ENCODE data around the gene CCDC171. TPM values are rescaled to one million over a fixed set of nuclear protein-coding genes. Genes with fewer than 3 reads are reported as not detected.

The CCDC171 gene
- total RNA-seq = 1 to 10 TPM; 2.0 to 7.6 TPM

GRCh38 chr9:15552636-15553527 lies at the start of gene CCDC171:
Gene CCDC171 (plus strand): TSS chr9:15553043. CDS start chr9:15564089, 11,046 bp downstream.
- TF ChIP-seq CTCF (IDR thresholded peaks at IDR 0.05) = no peak
- TF ChIP-seq POLR2A (IDR thresholded peaks at IDR 0.05) = peak; percentile 77
- TF ChIP-seq POLR2AphosphoS5 (IDR thresholded peaks at IDR 0.05) = peak; percentile 62
- under 1% methylated on average over 64 of the region's 65 CpGs for WGBS
- Histone ChIP-seq H3K27ac (peak within 1 kb of the TSS; percentile 79 to 82), H3K9me3 (no peaks in the 10 kb centered on the region), H3K4me1 (replicated peaks) (no peaks in the 10 kb centered on the region), H3K36me3 (no peaks in the 10 kb centered on the region), H3K27me3 (replicated peaks; ENCODE audit: insufficient read depth) (no peaks in the 10 kb centered on the region), H3K4me3 (peak within 1 kb of the TSS; percentile 57 to 66)
- intact Hi-C loops (cut with DNase I) = loop anchor here (2.0 to 5.0 kb wide), 2 partner anchors 42 to 131 kb away; partner anchors contain the start of genes PSIP1 and SNAPC3
- DNase-seq (ENCODE audit: low spot score) = peak; percentile 92

- H3K9me3 ChIP-seq = no peaks in the 10 kb centered on the region
- TF ChIP-seq POLR2AphosphoS5 (IDR thresholded peaks at IDR 0.05) (no peak), CTCF (IDR thresholded peaks at IDR 0.05) (no peak), POLR2A (IDR thresholded peaks at IDR 0.05) (no peak)
- DNase-seq (ENCODE audit: low spot score) = no peak
- no peaks in the 10 kb centered on the region for H3K36me3 ChIP-seq
- no peaks in the 10 kb centered on the region for H3K27me3 ChIP-seq (replicated peaks; ENCODE audit: insufficient read depth)
- H3K4me1 ChIP-seq (replicated peaks) = no peaks in the 10 kb centered on the region
- no peak overlapping the region for H3K27ac ChIP-seq
- intact Hi-C loops (cut with DNase I) = no loop called here
- WGBS = 93% methylated on average over 3 of the region's 3 CpGs
- H3K4me3 ChIP-seq = no peak overlapping the region
Observed at GRCh38 chr9:15505921-15506320, 46.9 kb upstream of the CCDC171 start.

GRCh38 chr9:15509931-15510788 lies 42.7 kb upstream of the CCDC171 start:
- H3K4me1 ChIP-seq (replicated peaks) = no peaks in the 10 kb centered on the region
- H3K27me3 ChIP-seq (replicated peaks; ENCODE audit: insufficient read depth) = no peaks in the 10 kb centered on the region
- no peaks in the 10 kb centered on the region for H3K36me3 ChIP-seq
- TF ChIP-seq POLR2AphosphoS5 (IDR thresholded peaks at IDR 0.05) (no peak), POLR2A (IDR thresholded peaks at IDR 0.05) (no peak), CTCF (IDR thresholded peaks at IDR 0.05) (no peak)
- peak overlapping the region; percentile 79 to 86 for H3K27ac ChIP-seq
- DNase-seq (ENCODE audit: low spot score) = peak; percentile 8
- peak overlapping the region; percentile 94 to 95 for H3K4me3 ChIP-seq
- no peaks in the 10 kb centered on the region for H3K9me3 ChIP-seq
- intact Hi-C loops (cut with DNase I) = loop anchor here (2.0 to 5.0 kb wide), 2 partner anchors 43 to 88 kb away; partner anchors contain the start of genes CCDC171 and SNAPC3
- under 1% methylated on average over 74 of the region's 76 CpGs for WGBS

- Histone ChIP-seq H3K27me3 (replicated peaks; ENCODE audit: insufficient read depth) (no peaks in the 10 kb centered on the region), H3K36me3 (no peaks in the 10 kb centered on the region), H3K4me3 (peak within 1 kb of the TSS; percentile 94 to 95), H3K4me1 (replicated peaks) (no peaks in the 10 kb centered on the region), H3K27ac (peak within 1 kb of the TSS; percentile 79 to 86), H3K9me3 (no peaks in the 10 kb centered on the region)
- DNase-seq (ENCODE audit: low spot score) = peak; percentile 43
- intact Hi-C loops (cut with DNase I) = loop anchor here (2.0 to 5.0 kb wide), 2 partner anchors 42 to 89 kb away; partner anchors contain the start of genes CCDC171 and SNAPC3
- TF ChIP-seq CTCF (IDR thresholded peaks at IDR 0.05) (peak in 2 of 4 experiments; percentile 25 to 40), POLR2AphosphoS5 (IDR thresholded peaks at IDR 0.05) (peak; percentile 57), POLR2A (IDR thresholded peaks at IDR 0.05) (peak; percentile 62)
- WGBS = under 1% methylated on average over 54 of the region's 72 CpGs
Observed at GRCh38 chr9:15510789-15511575, 41.9 kb upstream of the CCDC171 start, which contains the start of gene PSIP1. Gene PSIP1 (minus strand): TSS chr9:15510970. CDS start chr9:15510188, 782 bp downstream.

Measured in prostate gland (tissue), 2 donors.